T-helper 1 cell (primary cell): Measurements from ENCODE around the gene SLC25A5.
A peak's percentile ranks its signal among the peaks of the same experiment; 100 is the strongest.
"Not testable (repeated sequence)": the region's sequence is repeated elsewhere in the genome, so short reads cannot be mapped to it uniquely, and the experiment has no call there.

Experiments
- DNase-seq, 5 donors: peaks; one replicate each; pipeline ENCODE4 v3.0.0-alpha.2; 2012 to 2020

SLC25A5 gene

GRCh38 chrX:119477812-119478232 is 9.6 kb downstream of the SLC25A5 start:
- DNase-seq: no peak

- no peak for DNase-seq
Measured at GRCh38 chrX:119478504-119478903, 10.3 kb downstream of the SLC25A5 start.

GRCh38 chrX:119479845-119480244 is 11.6 kb downstream of the SLC25A5 start:
- no peak for DNase-seq

GRCh38 chrX:119481323-119481801 is 13.1 kb downstream of the SLC25A5 start:
- no peak for DNase-seq

- DNase-seq: no peak
Measured at GRCh38 chrX:119482041-119482440, 13.8 kb downstream of the SLC25A5 start.

- DNase-seq: peak; percentile 35 to 66 (median 45)
Measured at GRCh38 chrX:119482481-119483480, 14.5 kb downstream of the SLC25A5 start.

- no peak for DNase-seq
Measured at GRCh38 chrX:119486745-119487144, 18.5 kb downstream of the SLC25A5 start.

GRCh38 chrX:119487766-119488165 is 19.5 kb downstream of the SLC25A5 start:
- DNase-seq: not testable (repeated sequence)

- peak in 3 of 5 donors; percentile 7 to 36 (median 16) for DNase-seq
Measured at GRCh38 chrX:119488749-119489148, 20.5 kb downstream of the SLC25A5 start.

GRCh38 chrX:119489212-119490074 is 21.2 kb downstream of the SLC25A5 start:
- no peak for DNase-seq

GRCh38 chrX:119492463-119492862 is 24.2 kb downstream of the SLC25A5 start:
- no peak for DNase-seq

- not testable (repeated sequence) for DNase-seq
Measured at GRCh38 chrX:119493851-119494495, 25.7 kb downstream of the SLC25A5 start.

GRCh38 chrX:119495734-119496726 is 27.8 kb downstream of the SLC25A5 start:
- no peak for DNase-seq

- DNase-seq: no peak
Measured at GRCh38 chrX:119497185-119497584, 28.9 kb downstream of the SLC25A5 start.

GRCh38 chrX:119500061-119500800 is 32.0 kb downstream of the SLC25A5 start:
- DNase-seq: no peak

GRCh38 chrX:119501511-119502148 is 33.4 kb downstream of the SLC25A5 start:
- DNase-seq: no peak

GRCh38 chrX:119502727-119503483 is 34.7 kb downstream of the SLC25A5 start:
- peak in 1 of 5 donors; percentile 15 for DNase-seq

- no peak for DNase-seq
Measured at GRCh38 chrX:119503484-119503861, 35.2 kb downstream of the SLC25A5 start.

- not testable (repeated sequence) for DNase-seq
Measured at GRCh38 chrX:119505145-119505544, 36.9 kb downstream of the SLC25A5 start.
